SK-N-MC (cell line): ENCODE results near the gene OR4X1.
"Not testable (repeated sequence)": the region's sequence is repeated elsewhere in the genome, so short reads cannot be mapped to it uniquely, and the experiment has no call there.

Experiments
- DNase-seq: peaks from one replicate; pipeline ENCODE4 v3.0.0-alpha.2; 2011; ENCODE audit warnings: low read depth, low spot score
- H3K27ac ChIP-seq: fragments of 200-600 bp; sonication (generic); 2 replicates; pipeline ENCODE4 v1.5.1; 2016; ENCODE audit warnings: mixed run types
- H3K36me3 ChIP-seq: fragments of 200-600 bp; sonication (generic); 2 replicates; pipeline ENCODE4 v1.6.1; 2017; ENCODE audit warnings: antibody characterized with exemption, low read length, mixed read lengths; ENCODE audit not compliant: insufficient read depth
- H3K4me3 ChIP-seq: fragments of 200-600 bp; sonication (generic); 2 replicates; pipeline ENCODE4 v1.5.1; 2016
- H3K9ac ChIP-seq: fragments of 200-600 bp; sonication (generic); 2 replicates; pipeline ENCODE4 v1.8.0; 2017; ENCODE audit warnings: mixed run types, mixed read lengths; ENCODE audit not compliant: insufficient read length
- H3K9me3 ChIP-seq: fragments of 200-600 bp; sonication (generic); 2 replicates; pipeline ENCODE4 v1.6.1; 2017; ENCODE audit warnings: low read depth, mild to moderate bottlenecking, antibody characterized with exemption, low read length, moderate library complexity, mixed read lengths
- EZH2 ChIP-seq: fragments of 200-600 bp; sonication (generic); IDR thresholded peaks from one replicate; pipeline ENCODE4 v1.6.1; 2017; ENCODE audit warnings: antibody characterized with exemption
- FOXP2 ChIP-seq: optimal IDR thresholded peaks from 2 replicates; pipeline ENCODE3; 2011; ENCODE audit warnings: mild to moderate bottlenecking, moderate library complexity; ENCODE audit not compliant: insufficient read depth; ENCODE audit errors: extremely low read length, control extremely low read depth
- POLR2AphosphoS5 ChIP-seq: IDR thresholded peaks from 2 replicates; pipeline ENCODE4 v1.6.1; 2012; ENCODE audit warnings: mild to moderate bottlenecking, low read depth, low read length, borderline replicate concordance

OR4X1 gene

GRCh38 chr11:48263423-48263911 lies at the start of gene OR4X1:
OR4X1 (plus strand) TSS chr11:48263861; CDS start chr11:48263861, 0 bp downstream.
- Histone ChIP-seq H3K36me3 (no peaks in the 10 kb centered on the region), H3K4me3 (no peak within 1 kb of the TSS), H3K27ac (no peak within 1 kb of the TSS), H3K9ac (no peak within 1 kb of the TSS), H3K9me3 (no peaks in the 10 kb centered on the region)
- no peak for DNase-seq
- no peak for TF ChIP-seq EZH2
- no peak for TF ChIP-seq FOXP2
- TF ChIP-seq POLR2AphosphoS5 = no peak

GRCh38 chr11:48216510-48216909 lies 47.2 kb upstream of the OR4X1 start, which contains the start of gene OR4B1:
OR4B1 (plus strand) TSS chr11:48216810; CDS start chr11:48216810, 0 bp downstream.
- no peak within 1 kb of the TSS for H3K27ac ChIP-seq
- TF ChIP-seq FOXP2 = no peak
- no peak for TF ChIP-seq POLR2AphosphoS5
- no peak for TF ChIP-seq EZH2
- H3K9me3 ChIP-seq = no peaks in the 10 kb centered on the region
- no peak within 1 kb of the TSS for H3K4me3 ChIP-seq
- no peaks in the 10 kb centered on the region for H3K36me3 ChIP-seq
- no peak within 1 kb of the TSS for H3K9ac ChIP-seq
- DNase-seq = no peak

GRCh38 chr11:48228761-48229160 lies 34.9 kb upstream of the OR4X1 start:
- H3K9ac ChIP-seq = no peak overlapping the region
- no peaks in the 10 kb centered on the region for H3K36me3 ChIP-seq
- TF ChIP-seq EZH2 = no peak
- TF ChIP-seq POLR2AphosphoS5 = no peak
- no peak for TF ChIP-seq FOXP2
- H3K9me3 ChIP-seq = no peaks in the 10 kb centered on the region
- H3K27ac ChIP-seq = no peak overlapping the region
- DNase-seq = no peak
- no peak overlapping the region for H3K4me3 ChIP-seq

- not testable (repeated sequence) for H3K4me3 ChIP-seq, H3K27ac ChIP-seq, H3K36me3 ChIP-seq, H3K9ac ChIP-seq, H3K9me3 ChIP-seq, DNase-seq
These were observed 33.6 kb upstream of the OR4X1 start for GRCh38 chr11:48230057-48230456.

GRCh38 chr11:48237727-48238126 lies 25.9 kb upstream of the OR4X1 start:
- H3K27ac ChIP-seq = no peak overlapping the region
- H3K36me3 ChIP-seq = no peaks in the 10 kb centered on the region
- H3K4me3 ChIP-seq = no peak overlapping the region
- H3K9me3 ChIP-seq = no peaks in the 10 kb centered on the region
- H3K9ac ChIP-seq = no peak overlapping the region
- no peak for DNase-seq
- no peak for TF ChIP-seq FOXP2
- TF ChIP-seq POLR2AphosphoS5 = no peak
- no peak for TF ChIP-seq EZH2

- no peaks in the 10 kb centered on the region for H3K36me3 ChIP-seq
- no peaks in the 10 kb centered on the region for H3K9me3 ChIP-seq
- H3K9ac ChIP-seq = no peak overlapping the region
- H3K27ac ChIP-seq = no peak overlapping the region
- TF ChIP-seq EZH2 (no peak), FOXP2 (no peak), POLR2AphosphoS5 (no peak)
- no peak for DNase-seq
- no peak overlapping the region for H3K4me3 ChIP-seq
These were observed 21.2 kb upstream of the OR4X1 start for GRCh38 chr11:48242501-48242900.

- no peak within 1 kb of the TSS for H3K27ac ChIP-seq
- no peaks in the 10 kb centered on the region for H3K9me3 ChIP-seq
- H3K36me3 ChIP-seq = no peaks in the 10 kb centered on the region
- H3K9ac ChIP-seq = no peak within 1 kb of the TSS
- DNase-seq = no peak
- H3K4me3 ChIP-seq = no peak within 1 kb of the TSS
- TF ChIP-seq FOXP2 (no peak), EZH2 (no peak), POLR2AphosphoS5 (no peak)
These were observed 18.9 kb upstream of the OR4X1 start, which contains the start of gene OR4X2 for GRCh38 chr11:48244804-48245203. OR4X2 (plus strand) TSS chr11:48245104; CDS start chr11:48245104, 0 bp downstream.

GRCh38 chr11:48248902-48249301 lies 14.8 kb upstream of the OR4X1 start:
- no peaks in the 10 kb centered on the region for H3K36me3 ChIP-seq
- TF ChIP-seq FOXP2 = no peak
- TF ChIP-seq EZH2 = no peak
- no peak for TF ChIP-seq POLR2AphosphoS5
- no peak for DNase-seq
- H3K27ac ChIP-seq = no peak overlapping the region
- no peak overlapping the region for H3K4me3 ChIP-seq
- no peaks in the 10 kb centered on the region for H3K9me3 ChIP-seq
- H3K9ac ChIP-seq = no peak overlapping the region

GRCh38 chr11:48261600-48261999 lies 2.1 kb upstream of the OR4X1 start:
- DNase-seq = no peak
- TF ChIP-seq FOXP2 (no peak), POLR2AphosphoS5 (no peak), EZH2 (no peak)
- Histone ChIP-seq H3K4me3 (no peak overlapping the region), H3K36me3 (no peaks in the 10 kb centered on the region), H3K9ac (no peak overlapping the region), H3K27ac (no peak overlapping the region), H3K9me3 (no peaks in the 10 kb centered on the region)

- Histone ChIP-seq H3K36me3 (no peaks in the 10 kb centered on the region), H3K27ac (no peak overlapping the region), H3K9me3 (no peaks in the 10 kb centered on the region), H3K9ac (no peak overlapping the region), H3K4me3 (no peak overlapping the region)
- TF ChIP-seq FOXP2 (no peak), EZH2 (no peak), POLR2AphosphoS5 (no peak)
- no peak for DNase-seq
These were observed 7.0 kb downstream of the OR4X1 start for GRCh38 chr11:48270621-48271020.
